Duodenal mucosa (tissue), 2 donors: ENCODE data around the gene SP7.
A peak's percentile ranks its signal among the peaks of the same experiment; 100 is the strongest.
"Not testable (repeated sequence)": the region's sequence is repeated elsewhere in the genome, so short reads cannot be mapped to it uniquely, and the experiment has no call there.

Experiments used
- H3K27ac ChIP-seq: one replicate; pipeline ENCODE4 v1.7.0; 2013; ENCODE audit warnings: low read depth, low read length
- H3K27me3 ChIP-seq, 2 donors: one replicate each; pipeline ENCODE4 v1.7.0; 2013; ENCODE audit warnings: low read length in 2 of 2, control low read depth in 1 of 2; ENCODE audit not compliant: insufficient read depth in 2 of 2, control insufficient read depth in 1 of 2
- H3K36me3 ChIP-seq, 2 donors: one replicate each; pipeline ENCODE4 v1.7.0; 2013; ENCODE audit warnings: low read length in 2 of 2, control low read depth in 1 of 2; ENCODE audit not compliant: insufficient read depth in 2 of 2, control insufficient read depth in 1 of 2
- H3K4me1 ChIP-seq, 2 donors: one replicate each; pipeline ENCODE4 v1.7.0; 2013; ENCODE audit warnings: low read length in 2 of 2, control low read depth in 1 of 2; ENCODE audit not compliant: insufficient read depth in 2 of 2, control insufficient read depth in 1 of 2
- H3K4me3 ChIP-seq, 2 donors: one replicate each; pipeline ENCODE4 v1.7.0; 2013; ENCODE audit warnings: low read length in 2 of 2, low read depth in 1 of 2
- H3K9ac ChIP-seq, 2 donors: one replicate each; pipeline ENCODE4 v1.7.0; 2013; ENCODE audit warnings: low read length in 2 of 2, low read depth in 1 of 2
- H3K9me3 ChIP-seq, 2 donors: one replicate each; pipeline ENCODE4 v1.7.0; 2013; ENCODE audit warnings: low read length in 2 of 2, control low read depth in 1 of 2; ENCODE audit not compliant: control insufficient read depth in 1 of 2

Gene SP7

GRCh38 chr12:53333845-53334244 lies 2.3 kb downstream of the SP7 start:
- H3K9me3 ChIP-seq, result no peaks in the 10 kb centered on the region
- no peak overlapping the region for H3K4me3 ChIP-seq
- H3K9ac ChIP-seq, result no peak overlapping the region
- no peak overlapping the region for H3K27ac ChIP-seq
- no peaks in the 10 kb centered on the region for H3K36me3 ChIP-seq
- H3K27me3 ChIP-seq, result peaks cover 21 to 29% of the 10 kb centered on the region in 2 donors
- no peaks in the 10 kb centered on the region for H3K4me1 ChIP-seq

DNA sequence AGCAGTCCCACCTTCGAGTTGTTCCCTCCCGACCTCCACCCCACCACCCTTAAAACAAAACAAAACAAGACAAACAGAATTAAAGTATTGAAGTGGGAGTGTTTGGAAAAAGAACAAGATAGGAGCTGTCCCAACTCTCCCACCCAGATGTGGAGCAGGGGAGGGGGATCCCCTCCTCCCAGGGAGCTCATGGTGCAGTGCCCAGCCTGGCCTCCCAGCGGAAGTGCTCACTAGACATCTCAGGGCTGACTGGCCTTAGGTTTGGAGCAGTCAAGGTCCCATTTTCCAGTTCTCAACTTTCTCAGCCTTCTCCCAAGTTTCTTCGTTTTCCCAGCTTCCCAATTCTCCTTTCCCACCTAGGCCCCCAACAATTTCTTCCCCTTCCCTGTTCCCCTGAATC lies 2.9 kb downstream of the SP7 start:
- no peaks in the 10 kb centered on the region for H3K4me1 ChIP-seq
- H3K9ac ChIP-seq, result no peak overlapping the region
- H3K27ac ChIP-seq, result no peak overlapping the region
- no peaks in the 10 kb centered on the region for H3K36me3 ChIP-seq
- H3K27me3 ChIP-seq, result peaks cover 19 to 23% of the 10 kb centered on the region in 2 donors
- no peaks in the 10 kb centered on the region for H3K9me3 ChIP-seq
- H3K4me3 ChIP-seq, result no peak overlapping the region

- Histone ChIP-seq H3K9ac (no peak overlapping the region), H3K4me3 (no peak overlapping the region), H3K4me1 (no peaks in the 10 kb centered on the region), H3K36me3 (no peaks in the 10 kb centered on the region), H3K9me3 (no peaks in the 10 kb centered on the region), H3K27me3 (peaks cover 19 to 21% of the 10 kb centered on the region in 2 donors), H3K27ac (no peak overlapping the region)
These were observed 3.4 kb downstream of the SP7 start for GRCh38 chr12:53332744-53333143.

DNA sequence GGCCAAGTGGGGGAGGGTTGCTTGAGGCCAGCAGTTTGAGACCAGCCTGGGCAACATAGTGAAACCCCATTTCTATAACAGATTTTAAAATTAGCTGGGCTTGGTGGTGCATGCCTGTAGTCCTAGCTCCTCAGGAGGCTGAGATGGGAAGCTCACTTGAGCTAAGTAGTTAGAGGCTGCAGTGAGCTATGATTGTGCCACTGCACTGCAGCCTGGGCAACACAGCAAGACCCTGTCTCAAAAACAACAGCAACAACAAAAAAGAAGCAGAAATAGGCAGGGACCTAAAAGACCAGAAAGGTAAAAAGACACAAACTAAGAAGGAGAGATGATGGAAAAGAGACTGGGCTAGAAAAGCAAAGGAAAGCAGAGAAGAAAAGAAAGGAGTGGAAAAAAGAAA lies 3.8 kb downstream of the SP7 start:
- not testable (repeated sequence) for H3K4me1 ChIP-seq, H3K9me3 ChIP-seq, H3K36me3 ChIP-seq, H3K27ac ChIP-seq, H3K9ac ChIP-seq, H3K4me3 ChIP-seq
- H3K27me3 ChIP-seq, result peaks cover 19 to 20% of the 10 kb centered on the region in 2 donors

DNA sequence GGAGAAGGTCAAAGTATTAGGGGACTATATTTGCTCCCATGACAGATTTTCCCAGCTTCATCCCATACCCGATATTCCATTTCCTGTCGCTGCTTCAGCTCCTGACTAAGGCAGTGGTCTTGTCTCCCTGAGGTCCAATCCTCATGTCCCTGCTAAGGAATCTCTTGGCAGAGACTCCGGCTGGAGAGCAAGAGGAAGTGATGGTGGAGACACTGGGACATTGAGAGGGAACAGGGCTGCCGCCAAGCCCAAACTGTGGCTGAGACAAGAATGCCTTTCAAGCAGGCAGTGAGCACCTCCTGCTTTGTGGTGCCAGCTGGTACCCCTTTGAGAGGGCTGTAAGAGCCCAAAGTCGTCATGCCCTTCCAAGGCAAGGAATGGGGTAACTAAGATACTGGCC lies 5.5 kb downstream of the SP7 start:
- Histone ChIP-seq H3K4me3 (no peak overlapping the region), H3K27me3 (peaks cover 5 to 12% of the 10 kb centered on the region in 2 donors), H3K9me3 (no peaks in the 10 kb centered on the region), H3K27ac (no peak overlapping the region), H3K4me1 (peaks cover 0 to 5% of the 10 kb centered on the region in 2 donors), H3K9ac (no peak overlapping the region), H3K36me3 (no peaks in the 10 kb centered on the region)

DNA sequence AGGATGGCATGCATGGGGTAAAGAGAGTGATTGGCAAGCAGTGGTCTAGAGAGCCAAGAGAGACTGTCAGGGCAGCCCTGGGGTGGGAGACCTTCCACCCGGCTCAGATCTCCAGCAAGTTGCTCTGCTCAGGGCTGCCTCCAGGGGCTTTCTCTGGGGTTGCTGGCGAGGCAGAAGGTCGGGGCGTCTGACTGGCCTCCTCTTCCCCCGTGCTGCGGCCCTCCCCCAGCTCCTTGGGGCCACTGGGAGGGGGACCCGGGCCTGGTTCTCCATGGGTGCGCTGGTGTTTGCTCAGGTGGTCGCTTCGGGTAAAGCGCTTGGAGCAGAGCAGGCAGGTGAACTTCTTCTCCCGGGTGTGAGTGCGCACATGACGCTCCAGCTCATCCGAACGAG lies 8.1 kb downstream of the SP7 start:
- Histone ChIP-seq H3K27ac (no peak overlapping the region), H3K9ac (no peak overlapping the region), H3K9me3 (no peaks in the 10 kb centered on the region), H3K36me3 (no peaks in the 10 kb centered on the region), H3K4me3 (no peak overlapping the region), H3K4me1 (peaks cover 11 to 16% of the 10 kb centered on the region in 2 donors), H3K27me3 (peaks cover 4 to 9% of the 10 kb centered on the region in 2 donors)

DNA sequence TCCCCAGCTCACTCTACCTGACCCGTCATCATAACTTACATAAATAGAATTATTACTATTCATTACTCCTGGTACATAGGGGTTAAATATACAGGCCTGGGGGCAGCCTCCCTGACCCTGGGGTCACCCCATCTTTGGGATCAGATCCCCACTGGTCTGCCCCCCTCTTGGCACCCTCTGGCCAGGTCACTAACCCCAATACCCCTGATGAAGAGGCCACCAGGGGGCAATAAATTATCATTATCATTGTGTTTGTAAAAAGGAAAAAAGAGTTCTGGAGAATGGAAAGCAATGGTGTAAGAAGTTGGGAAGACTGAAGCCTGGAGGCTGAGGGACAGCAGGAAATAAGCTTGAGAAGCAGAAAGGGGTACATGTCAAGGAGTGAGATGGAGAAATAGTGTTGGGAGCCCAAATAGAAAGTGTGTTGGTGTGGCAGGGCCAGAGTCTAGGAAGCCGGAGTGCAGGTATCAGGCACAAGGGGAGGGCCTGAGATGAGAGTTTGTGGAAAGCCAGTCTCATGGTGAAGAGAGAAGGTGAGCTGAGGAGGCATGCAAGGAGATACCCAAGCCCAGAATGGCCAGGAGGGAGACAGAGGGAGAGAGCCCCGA lies 8.6 kb downstream of the SP7 start:
- H3K27me3 ChIP-seq, result peaks cover 4 to 9% of the 10 kb centered on the region in 2 donors
- H3K36me3 ChIP-seq, result no peaks in the 10 kb centered on the region
- H3K4me3 ChIP-seq, result no peak overlapping the region
- no peaks in the 10 kb centered on the region for H3K9me3 ChIP-seq
- H3K9ac ChIP-seq, result no peak overlapping the region
- H3K4me1 ChIP-seq, result peaks cover 11 to 16% of the 10 kb centered on the region in 2 donors
- no peak overlapping the region for H3K27ac ChIP-seq

DNA sequence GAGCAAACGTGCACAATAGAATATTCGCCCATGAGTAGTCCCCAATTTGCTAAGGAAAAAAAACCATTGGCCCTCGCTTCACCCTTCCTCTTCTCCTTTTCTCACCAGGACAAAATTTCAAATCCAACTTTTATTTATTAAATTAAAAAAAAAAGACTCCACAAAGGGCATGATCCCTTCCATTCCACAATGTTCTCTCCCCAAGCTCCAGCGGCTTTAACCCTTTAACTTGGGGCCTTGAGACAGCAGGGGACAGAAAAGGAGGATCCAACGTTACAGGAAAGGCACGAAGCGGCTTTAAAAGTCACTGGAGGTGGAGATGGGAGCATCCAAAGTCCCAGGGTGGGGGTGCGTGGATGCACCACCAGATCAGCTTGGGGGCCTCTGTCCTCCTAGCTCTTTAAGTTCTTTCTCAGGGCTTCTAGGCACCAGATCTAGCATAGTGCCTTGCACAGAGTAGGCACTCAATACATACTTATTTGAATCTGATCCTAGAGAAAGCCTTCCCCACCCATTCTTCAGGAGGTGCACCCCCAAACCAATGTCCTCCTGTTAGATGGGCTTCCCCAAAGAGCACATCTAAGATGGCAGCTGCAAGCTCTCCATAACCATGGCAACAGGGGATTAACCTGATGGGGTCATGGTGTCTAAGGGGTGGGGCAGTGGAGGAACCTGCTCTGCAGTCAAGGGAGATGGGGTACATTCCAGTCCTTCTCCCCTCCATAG lies 9.5 kb downstream of the SP7 start:
- Histone ChIP-seq H3K4me3 (no peak overlapping the region), H3K27ac (no peak overlapping the region), H3K27me3 (peaks cover 4 to 9% of the 10 kb centered on the region in 2 donors), H3K9ac (no peak overlapping the region), H3K4me1 (peaks cover 14 to 22% of the 10 kb centered on the region in 2 donors), H3K36me3 (no peaks in the 10 kb centered on the region), H3K9me3 (no peaks in the 10 kb centered on the region)

DNA sequence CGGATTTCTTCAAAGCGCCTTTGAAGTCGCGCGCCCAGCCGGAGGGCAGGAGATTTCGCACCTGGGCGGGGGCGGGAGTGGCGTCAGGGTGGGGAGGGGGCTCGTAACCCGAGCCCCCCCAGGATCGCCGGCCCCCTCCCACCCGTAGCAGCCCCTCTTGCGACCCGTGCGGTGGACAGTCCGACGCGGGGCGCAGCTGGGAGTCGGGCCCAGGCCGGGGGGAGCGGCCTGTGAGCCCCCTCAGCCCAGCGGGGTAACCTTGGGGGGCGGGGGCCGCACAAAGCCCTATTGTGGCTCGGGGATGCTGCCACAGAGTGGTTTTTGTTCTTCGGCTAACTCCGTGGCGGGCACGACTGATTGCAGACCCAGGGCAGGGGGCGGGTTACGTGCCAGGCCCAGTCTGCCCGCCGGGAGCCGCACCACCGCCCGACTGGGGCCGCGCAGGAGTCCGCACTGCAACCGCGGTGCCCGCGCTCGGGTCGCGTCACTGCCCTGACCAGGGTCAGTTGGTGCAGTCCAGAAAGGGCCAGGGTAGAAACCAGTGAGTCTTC lies 10.6 kb downstream of the SP7 start:
- Histone ChIP-seq H3K27me3 (peaks cover 4 to 9% of the 10 kb centered on the region in 2 donors), H3K9me3 (no peaks in the 10 kb centered on the region), H3K36me3 (no peaks in the 10 kb centered on the region), H3K4me3 (peak overlapping the region; percentile 54 to 68), H3K4me1 (peaks cover 17 to 28% of the 10 kb centered on the region in 2 donors), H3K9ac (peak overlapping the region; percentile 63 to 77), H3K27ac (peak overlapping the region; percentile 82)

GRCh38 chr12:53324779-53325510 lies 11.2 kb downstream of the SP7 start:
- Histone ChIP-seq H3K27me3 (peaks cover 4 to 9% of the 10 kb centered on the region in 2 donors), H3K4me3 (peak overlapping the region; percentile 52 to 68), H3K36me3 (peaks cover 0 to 2% of the 10 kb centered on the region in 2 donors), H3K9me3 (no peaks in the 10 kb centered on the region), H3K9ac (peak overlapping the region; percentile 76 to 77), H3K27ac (peak overlapping the region; percentile 82), H3K4me1 (peaks cover 23 to 34% of the 10 kb centered on the region in 2 donors)
